ENCODE measurements around the gene GNB1L. TPM values are rescaled to one million over a fixed set of nuclear protein-coding genes. Genes with fewer than 3 reads are reported as not detected.

GNB1L gene
- total and polyA plus RNA-seq, 2 of the 13 experiments (the other 11 are each of a cell fraction or from before 2014, with no cell fraction given): 2.5 to 7.4 TPM

DNA sequence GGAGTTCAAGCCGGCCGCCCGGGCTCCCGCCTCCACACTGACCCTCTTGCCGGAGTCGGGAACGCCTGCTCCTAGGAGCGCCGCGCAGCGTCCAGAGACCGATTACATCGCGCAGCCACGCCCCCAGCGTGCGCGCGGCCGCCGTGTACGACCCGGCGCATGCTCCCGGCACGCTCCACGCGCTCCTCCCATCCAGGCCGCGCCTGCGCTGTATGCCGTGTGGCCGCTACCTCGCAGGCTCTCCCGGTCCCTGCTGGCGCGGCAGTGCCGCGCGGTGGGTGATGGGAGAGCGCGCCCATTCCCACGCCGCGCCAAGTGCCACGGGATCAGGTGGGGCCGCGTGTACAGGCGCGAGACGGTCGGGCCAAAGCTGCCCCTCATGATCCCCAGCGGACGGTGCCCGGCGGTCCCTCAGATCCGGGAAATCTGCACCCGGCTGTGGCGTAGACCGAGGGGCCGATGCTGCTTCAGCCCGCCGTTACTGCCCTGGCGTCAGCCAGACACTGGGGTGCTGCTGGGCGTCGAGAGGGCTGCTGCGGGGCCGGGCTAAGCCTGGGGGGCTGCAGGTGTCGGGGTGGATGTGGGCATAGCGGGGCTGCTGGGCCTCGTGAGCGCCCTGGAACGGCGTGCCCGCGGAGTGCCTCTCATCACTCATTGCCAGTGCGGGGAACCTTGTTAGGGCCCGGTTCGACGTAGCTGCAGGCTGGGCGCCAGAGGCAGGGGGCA, at the start of gene GNB1L, which contains the start of gene RTL10 (continued):
- TF ChIP-seq, protein P1, sequence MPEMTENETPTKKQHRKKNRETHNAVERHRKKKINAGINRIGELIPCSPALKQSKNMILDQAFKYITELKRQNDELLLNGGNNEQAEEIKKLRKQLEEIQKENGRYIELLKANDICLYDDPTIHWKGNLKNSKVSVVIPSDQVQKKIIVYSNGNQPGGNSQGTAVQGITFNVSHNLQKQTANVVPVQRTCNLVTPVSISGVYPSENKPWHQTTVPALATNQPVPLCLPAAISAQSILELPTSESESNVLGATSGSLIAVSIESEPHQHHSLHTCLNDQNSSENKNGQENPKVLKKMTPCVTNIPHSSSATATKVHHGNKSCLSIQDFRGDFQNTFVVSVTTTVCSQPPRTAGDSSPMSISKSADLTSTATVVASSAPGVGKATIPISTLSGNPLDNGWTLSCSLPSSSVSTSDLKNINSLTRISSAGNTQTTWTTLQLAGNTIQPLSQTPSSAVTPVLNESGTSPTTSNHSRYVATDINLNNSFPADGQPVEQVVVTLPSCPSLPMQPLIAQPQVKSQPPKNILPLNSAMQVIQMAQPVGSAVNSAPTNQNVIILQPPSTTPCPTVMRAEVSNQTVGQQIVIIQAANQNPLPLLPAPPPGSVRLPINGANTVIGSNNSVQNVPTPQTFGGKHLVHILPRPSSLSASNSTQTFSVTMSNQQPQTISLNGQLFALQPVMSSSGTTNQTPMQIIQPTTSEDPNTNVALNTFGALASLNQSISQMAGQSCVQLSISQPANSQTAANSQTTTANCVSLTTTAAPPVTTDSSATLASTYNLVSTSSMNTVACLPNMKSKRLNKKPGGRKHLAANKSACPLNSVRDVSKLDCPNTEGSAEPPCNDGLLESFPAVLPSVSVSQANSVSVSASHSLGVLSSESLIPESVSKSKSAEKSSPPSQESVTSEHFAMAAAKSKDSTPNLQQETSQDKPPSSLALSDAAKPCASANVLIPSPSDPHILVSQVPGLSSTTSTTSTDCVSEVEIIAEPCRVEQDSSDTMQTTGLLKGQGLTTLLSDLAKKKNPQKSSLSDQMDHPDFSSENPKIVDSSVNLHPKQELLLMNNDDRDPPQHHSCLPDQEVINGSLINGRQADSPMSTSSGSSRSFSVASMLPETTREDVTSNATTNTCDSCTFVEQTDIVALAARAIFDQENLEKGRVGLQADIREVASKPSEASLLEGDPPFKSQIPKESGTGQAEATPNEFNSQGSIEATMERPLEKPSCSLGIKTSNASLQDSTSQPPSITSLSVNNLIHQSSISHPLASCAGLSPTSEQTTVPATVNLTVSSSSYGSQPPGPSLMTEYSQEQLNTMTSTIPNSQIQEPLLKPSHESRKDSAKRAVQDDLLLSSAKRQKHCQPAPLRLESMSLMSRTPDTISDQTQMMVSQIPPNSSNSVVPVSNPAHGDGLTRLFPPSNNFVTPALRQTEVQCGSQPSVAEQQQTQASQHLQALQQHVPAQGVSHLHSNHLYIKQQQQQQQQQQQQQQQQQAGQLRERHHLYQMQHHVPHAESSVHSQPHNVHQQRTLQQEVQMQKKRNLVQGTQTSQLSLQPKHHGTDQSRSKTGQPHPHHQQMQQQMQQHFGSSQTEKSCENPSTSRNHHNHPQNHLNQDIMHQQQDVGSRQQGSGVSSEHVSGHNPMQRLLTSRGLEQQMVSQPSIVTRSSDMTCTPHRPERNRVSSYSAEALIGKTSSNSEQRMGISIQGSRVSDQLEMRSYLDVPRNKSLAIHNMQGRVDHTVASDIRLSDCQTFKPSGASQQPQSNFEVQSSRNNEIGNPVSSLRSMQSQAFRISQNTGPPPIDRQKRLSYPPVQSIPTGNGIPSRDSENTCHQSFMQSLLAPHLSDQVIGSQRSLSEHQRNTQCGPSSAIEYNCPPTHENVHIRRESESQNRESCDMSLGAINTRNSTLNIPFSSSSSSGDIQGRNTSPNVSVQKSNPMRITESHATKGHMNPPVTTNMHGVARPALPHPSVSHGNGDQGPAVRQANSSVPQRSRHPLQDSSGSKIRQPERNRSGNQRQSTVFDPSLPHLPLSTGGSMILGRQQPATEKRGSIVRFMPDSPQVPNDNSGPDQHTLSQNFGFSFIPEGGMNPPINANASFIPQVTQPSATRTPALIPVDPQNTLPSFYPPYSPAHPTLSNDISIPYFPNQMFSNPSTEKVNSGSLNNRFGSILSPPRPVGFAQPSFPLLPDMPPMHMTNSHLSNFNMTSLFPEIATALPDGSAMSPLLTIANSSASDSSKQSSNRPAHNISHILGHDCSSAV (CRISPR knock-in tag; IDR thresholded peaks at IDR 0.05; ENCODE audit: borderline replicate concordance): 0 out of 2 replicates have a peak, but pooled peaks have one; percentile 7
- peak; percentile 96 for TF ChIP-seq ZNF616 (CRISPR knock-in tag; IDR thresholded peaks at IDR 0.05; ENCODE audit: low read depth)
- peak; percentile 41; the same call in 1 of the 2 replicates for TF ChIP-seq ZFP41 (CRISPR knock-in tag; IDR thresholded peaks at IDR 0.05; ENCODE audit: borderline replicate concordance)
- TF ChIP-seq ZNF670 (CRISPR knock-in tag; IDR thresholded peaks at IDR 0.05; ENCODE audit: borderline replicate concordance): 0 out of 2 replicates have a peak, but pooled peaks have one; percentile 41
- peak; percentile 80 for TF ChIP-seq ZNF350 (CRISPR knock-in tag; IDR thresholded peaks at IDR 0.05; ENCODE audit: borderline replicate concordance, low read depth)
- TF ChIP-seq SIX1 (CRISPR knock-in tag; IDR thresholded peaks at IDR 0.05; ENCODE audit: borderline replicate concordance): no peak
- no peak; the same call in 1 of the 2 replicates for TF ChIP-seq BRCA1 (CRISPR knock-in tag; IDR thresholded peaks at IDR 0.05)
- TF ChIP-seq TAF15 (IDR thresholded peaks at IDR 0.05; ENCODE audit: low read depth, low read length, poor library complexity, severe bottlenecking): no peak
- TF ChIP-seq ZNF883 (CRISPR knock-in tag; IDR thresholded peaks at IDR 0.05; ENCODE audit: not compliant biosample characterization): peak; percentile 56
- peak; percentile 97 for TF ChIP-seq ZNF607 (CRISPR knock-in tag; IDR thresholded peaks at IDR 0.05; ENCODE audit: borderline replicate concordance)
- TF ChIP-seq, protein P2, sequence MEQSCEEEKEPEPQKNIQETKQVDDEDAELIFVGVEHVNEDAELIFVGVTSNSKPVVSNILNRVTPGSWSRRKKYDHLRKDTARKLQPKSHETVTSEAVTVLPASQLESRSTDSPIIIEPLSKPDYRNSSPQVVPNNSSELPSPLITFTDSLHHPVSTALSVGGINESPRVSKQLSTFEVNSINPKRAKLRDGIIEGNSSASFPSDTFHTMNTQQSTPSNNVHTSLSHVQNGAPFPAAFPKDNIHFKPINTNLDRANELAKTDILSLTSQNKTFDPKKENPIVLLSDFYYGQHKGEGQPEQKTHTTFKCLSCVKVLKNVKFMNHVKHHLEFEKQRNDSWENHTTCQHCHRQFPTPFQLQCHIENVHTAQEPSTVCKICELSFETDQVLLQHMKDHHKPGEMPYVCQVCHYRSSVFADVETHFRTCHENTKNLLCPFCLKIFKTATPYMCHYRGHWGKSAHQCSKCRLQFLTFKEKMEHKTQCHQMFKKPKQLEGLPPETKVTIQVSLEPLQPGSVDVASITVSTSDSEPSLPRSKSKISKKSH (CRISPR knock-in tag; IDR thresholded peaks at IDR 0.05; ENCODE audit: borderline replicate concordance): peak; percentile 45; the same call in 1 of the 2 replicates
- TF ChIP-seq ZBTB38 (CRISPR knock-in tag; IDR thresholded peaks at IDR 0.05): peak; percentile 87
- peak; percentile 98 for TF ChIP-seq BRD4 (CRISPR knock-in tag; IDR thresholded peaks at IDR 0.05)
- TF ChIP-seq, protein P3, sequence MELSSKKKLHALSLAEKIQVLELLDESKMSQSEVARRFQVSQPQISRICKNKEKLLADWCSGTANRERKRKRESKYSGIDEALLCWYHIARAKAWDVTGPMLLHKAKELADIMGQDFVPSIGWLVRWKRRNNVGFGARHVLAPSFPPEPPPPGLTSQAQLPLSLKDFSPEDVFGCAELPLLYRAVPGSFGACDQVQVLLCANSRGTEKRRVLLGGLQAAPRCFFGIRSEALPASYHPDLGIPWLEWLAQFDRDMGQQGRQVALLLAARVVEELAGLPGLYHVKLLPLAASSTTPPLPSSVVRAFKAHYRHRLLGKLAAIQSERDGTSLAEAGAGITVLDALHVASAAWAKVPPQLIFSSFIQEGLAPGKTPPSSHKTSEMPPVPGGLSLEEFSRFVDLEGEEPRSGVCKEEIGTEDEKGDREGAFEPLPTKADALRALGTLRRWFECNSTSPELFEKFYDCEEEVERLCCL (CRISPR knock-in tag; IDR thresholded peaks at IDR 0.05; ENCODE audit: borderline replicate concordance): peak; percentile 68; the same call in 1 of the 2 replicates

Data from HepG2 (cell line).